22Rv1 (cell line): Measurements from ENCODE around the gene TSPAN1.

Experiments
- H3K27ac ChIP-seq: fragments of 450-650 bp; 2 replicates; pipeline ENCODE4 v1.5.1; 2017
- ZFX ChIP-seq: fragments of 450-650 bp; IDR thresholded peaks from 2 replicates; pipeline ENCODE4 v1.6.1; 2017; ENCODE audit warnings: antibody characterized with exemption, borderline replicate concordance
- TF ChIP-seq, protein P1 (sequence below): fragments of 450-650 bp; IDR thresholded peaks from 2 replicates; pipeline ENCODE4 v1.5.1; 2017; ENCODE audit warnings: mild to moderate bottlenecking

The TSPAN1 gene, protein sequence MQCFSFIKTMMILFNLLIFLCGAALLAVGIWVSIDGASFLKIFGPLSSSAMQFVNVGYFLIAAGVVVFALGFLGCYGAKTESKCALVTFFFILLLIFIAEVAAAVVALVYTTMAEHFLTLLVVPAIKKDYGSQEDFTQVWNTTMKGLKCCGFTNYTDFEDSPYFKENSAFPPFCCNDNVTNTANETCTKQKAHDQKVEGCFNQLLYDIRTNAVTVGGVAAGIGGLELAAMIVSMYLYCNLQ

GRCh38 chr1:46174448-46175231, at the start of gene TSPAN1:
TSPAN1 (plus strand) TSS chr1:46175087; CDS start chr1:46181108, 6,021 bp downstream.
- peak within 1 kb of the TSS; percentile 12; the same call in 1 of the 2 replicates for H3K27ac ChIP-seq
- TF ChIP-seq ZFX = no peak
- TF ChIP-seq, protein P1, sequence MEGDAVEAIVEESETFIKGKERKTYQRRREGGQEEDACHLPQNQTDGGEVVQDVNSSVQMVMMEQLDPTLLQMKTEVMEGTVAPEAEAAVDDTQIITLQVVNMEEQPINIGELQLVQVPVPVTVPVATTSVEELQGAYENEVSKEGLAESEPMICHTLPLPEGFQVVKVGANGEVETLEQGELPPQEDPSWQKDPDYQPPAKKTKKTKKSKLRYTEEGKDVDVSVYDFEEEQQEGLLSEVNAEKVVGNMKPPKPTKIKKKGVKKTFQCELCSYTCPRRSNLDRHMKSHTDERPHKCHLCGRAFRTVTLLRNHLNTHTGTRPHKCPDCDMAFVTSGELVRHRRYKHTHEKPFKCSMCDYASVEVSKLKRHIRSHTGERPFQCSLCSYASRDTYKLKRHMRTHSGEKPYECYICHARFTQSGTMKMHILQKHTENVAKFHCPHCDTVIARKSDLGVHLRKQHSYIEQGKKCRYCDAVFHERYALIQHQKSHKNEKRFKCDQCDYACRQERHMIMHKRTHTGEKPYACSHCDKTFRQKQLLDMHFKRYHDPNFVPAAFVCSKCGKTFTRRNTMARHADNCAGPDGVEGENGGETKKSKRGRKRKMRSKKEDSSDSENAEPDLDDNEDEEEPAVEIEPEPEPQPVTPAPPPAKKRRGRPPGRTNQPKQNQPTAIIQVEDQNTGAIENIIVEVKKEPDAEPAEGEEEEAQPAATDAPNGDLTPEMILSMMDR = no peak

- peak overlapping the region; percentile 53 for H3K27ac ChIP-seq
- TF ChIP-seq, protein P1 = no peak
- TF ChIP-seq ZFX = no peak
Measured at GRCh38 chr1:46128344-46128743, 46.5 kb upstream of the TSPAN1 start.

GRCh38 chr1:46130121-46130520, 44.8 kb upstream of the TSPAN1 start:
- TF ChIP-seq ZFX = no peak
- TF ChIP-seq, protein P1 = no peak
- H3K27ac ChIP-seq = no peak overlapping the region

GRCh38 chr1:46130606-46131005, 44.3 kb upstream of the TSPAN1 start:
- H3K27ac ChIP-seq = no peak overlapping the region
- no peak for TF ChIP-seq ZFX

- H3K27ac ChIP-seq = no peak overlapping the region
- no peak for TF ChIP-seq ZFX
- TF ChIP-seq, protein P1 = no peak
Measured at GRCh38 chr1:46131093-46131492, 43.8 kb upstream of the TSPAN1 start.

- H3K27ac ChIP-seq = peak overlapping the region; percentile 96
- TF ChIP-seq, protein P1 = no peak
- no peak for TF ChIP-seq ZFX
Measured at GRCh38 chr1:46131712-46132528, 43.0 kb upstream of the TSPAN1 start.

DNA sequence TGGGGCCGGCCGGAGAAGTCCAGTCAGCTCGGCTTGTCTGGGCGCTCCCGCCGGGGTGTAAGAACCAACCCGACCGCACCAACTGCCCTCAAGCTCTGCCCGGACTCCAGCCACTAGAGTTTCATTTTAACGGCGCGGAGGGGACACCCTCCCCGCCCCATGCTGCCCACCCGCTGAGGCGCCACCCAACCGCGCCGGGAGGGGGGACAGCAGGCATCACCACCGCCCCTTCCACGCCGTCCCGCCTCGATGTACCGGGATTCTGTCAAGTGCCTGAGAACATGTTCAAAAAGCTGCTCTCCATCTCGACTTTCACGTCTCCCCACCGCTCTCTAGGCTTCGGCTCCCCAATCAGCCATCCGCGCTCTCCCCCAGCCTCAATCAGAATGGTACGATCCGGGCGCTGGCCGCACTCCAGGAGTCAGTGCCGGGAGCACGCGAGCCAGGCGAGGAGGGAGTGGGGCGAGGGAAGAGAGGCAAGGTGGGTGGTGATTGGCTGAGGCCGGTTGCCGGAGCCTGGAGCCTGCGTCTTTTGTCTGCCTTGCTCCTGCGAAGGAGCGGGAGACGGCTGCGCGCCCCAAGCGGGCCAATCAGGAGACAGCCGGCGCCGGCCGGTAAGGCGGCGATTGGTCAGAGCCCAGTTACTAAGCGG, 42.2 kb upstream of the TSPAN1 start, which contains the start of gene PIK3R3:
Gene PIK3R3, minus strand, starts transcription at position 101 of the 652 bp plus-strand sequence. CDS start 677 bp downstream, outside the sequence.
- TF ChIP-seq, protein P1 = no peak
- TF ChIP-seq ZFX = no peak
- peak within 1 kb of the TSS; percentile 96 for H3K27ac ChIP-seq
